MM.1S (cell line): ENCODE measurements around the gene FARS2.

Experiments used
- DNase-seq: peaks from one replicate; pipeline ENCODE4 v3.0.0-alpha.2; 2015
- H2AFZ ChIP-seq: fragments of 300-600 bp; sonication (generic); 2 replicates; pipeline ENCODE4 v1.6.0; 2016; ENCODE audit warnings: antibody characterized with exemption, low read length
- H3F3A ChIP-seq: fragments of 300-600 bp; sonication (generic); 2 replicates; pipeline ENCODE4 v1.6.1; 2016; ENCODE audit warnings: mild to moderate bottlenecking, antibody characterized with exemption, low read length, moderate library complexity, mixed read lengths; ENCODE audit not compliant: insufficient read depth
- H3K27ac ChIP-seq: fragments of 300-600 bp; sonication (generic); 2 replicates; pipeline ENCODE4 v1.5.1; 2016; ENCODE audit warnings: mild to moderate bottlenecking, low read length
- H3K27me3 ChIP-seq: fragments of 300-600 bp; sonication (generic); replicated peaks from 2 replicates; pipeline ENCODE4 v1.6.0; 2016; ENCODE audit warnings: low read length; ENCODE audit not compliant: insufficient read depth
- H3K36me3 ChIP-seq: fragments of 300-600 bp; sonication (generic); replicated peaks from 2 replicates; pipeline ENCODE4 v1.6.1; 2016; ENCODE audit warnings: mild to moderate bottlenecking, low read length, mixed read lengths; ENCODE audit not compliant: insufficient read depth
- H3K4me1 ChIP-seq: fragments of 300-600 bp; sonication (generic); 2 replicates; pipeline ENCODE4 v1.6.1; 2016; ENCODE audit warnings: low read length, mixed read lengths
- H3K4me2 ChIP-seq: fragments of 300-600 bp; sonication (generic); 2 replicates; pipeline ENCODE4 v1.6.0; 2016; ENCODE audit warnings: low read depth, low read length
- H3K4me3 ChIP-seq: fragments of 300-600 bp; sonication (generic); 2 replicates; pipeline ENCODE4 v1.5.1; 2016; ENCODE audit warnings: low read length, mixed read lengths
- H3K79me2 ChIP-seq: fragments of 300-600 bp; sonication (generic); 2 replicates; pipeline ENCODE4 v1.6.1; 2016; ENCODE audit warnings: mixed run types, low read length, mixed read lengths
- H3K9ac ChIP-seq: fragments of 300-600 bp; sonication (generic); 2 replicates; pipeline ENCODE4 v1.6.1; 2016; ENCODE audit warnings: low read length, mixed read lengths
- H3K9me2 ChIP-seq: fragments of 300-600 bp; sonication (generic); replicated peaks from 2 replicates; pipeline ENCODE4 v1.6.1; 2016; ENCODE audit warnings: mild to moderate bottlenecking, low read length, mixed read lengths; ENCODE audit not compliant: insufficient read depth
- H3K9me3 ChIP-seq: fragments of 300-600 bp; sonication (generic); replicated peaks from 2 replicates; pipeline ENCODE4 v1.6.1; 2016; ENCODE audit warnings: mild to moderate bottlenecking, low read length, mixed read lengths; ENCODE audit not compliant: insufficient read depth
- H4K20me1 ChIP-seq: fragments of 300-600 bp; sonication (generic); 2 replicates; pipeline ENCODE4 v1.6.1; 2016; ENCODE audit warnings: mild to moderate bottlenecking, low read length, moderate library complexity, mixed read lengths; ENCODE audit not compliant: insufficient read depth
- EZH2 ChIP-seq: fragments of 300-600 bp; sonication (generic); optimal IDR thresholded peaks from 2 replicates; pipeline ENCODE3; 2017; ENCODE audit warnings: low read depth, mild to moderate bottlenecking, antibody characterized with exemption, low read length, mixed read lengths
- EZH2phosphoT487 ChIP-seq: fragments of 300-600 bp; sonication (generic); IDR thresholded peaks from 2 replicates; pipeline ENCODE4 v1.6.1; 2018; ENCODE audit warnings: antibody characterized with exemption, low read length
- TF ChIP-seq, protein P1 (sequence below): fragments of 300-600 bp; sonication (generic); IDR thresholded peaks from 2 replicates; pipeline ENCODE4 v1.5.1; 2016; ENCODE audit warnings: antibody characterized with exemption, low read length, mixed read lengths

The FARS2 gene

DNA sequence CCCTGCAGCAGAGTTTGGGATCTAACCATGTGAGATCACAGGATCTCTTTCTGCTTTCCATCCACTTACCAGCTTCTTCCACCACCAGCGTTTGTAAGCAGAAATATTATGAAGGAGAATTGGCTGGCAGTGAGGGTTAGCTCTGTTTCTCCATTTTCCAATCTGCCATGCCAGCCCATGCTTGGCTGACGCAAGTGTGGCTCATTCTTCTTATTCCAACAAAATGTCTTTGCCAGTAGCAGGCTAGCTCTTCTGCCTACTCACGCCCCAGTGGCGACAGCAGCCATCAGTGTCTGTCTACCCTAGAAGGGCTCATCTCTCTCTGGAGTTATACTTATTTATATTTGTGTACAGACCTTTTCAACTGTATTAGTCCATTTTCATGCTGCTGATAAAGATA is 286.2 kb downstream of the FARS2 start:
- Histone ChIP-seq H2AFZ (no peak overlapping the region), H3K79me2 (no peaks in the 10 kb centered on the region), H3K4me1 (no peaks in the 10 kb centered on the region), H3K4me3 (no peak overlapping the region), H3K36me3 (no peaks in the 10 kb centered on the region), H3K27ac (no peak overlapping the region), H3K9ac (no peak overlapping the region), H3K9me2 (no peaks in the 10 kb centered on the region), H3K27me3 (no peaks in the 10 kb centered on the region), H3K9me3 (no peaks in the 10 kb centered on the region), H3F3A (no peaks in the 10 kb centered on the region), H4K20me1 (no peaks in the 10 kb centered on the region), H3K4me2 (no peak overlapping the region)
- DNase-seq = no peak
- TF ChIP-seq EZH2phosphoT487 (no peak), EZH2 (no peak)
- TF ChIP-seq, protein P1, sequence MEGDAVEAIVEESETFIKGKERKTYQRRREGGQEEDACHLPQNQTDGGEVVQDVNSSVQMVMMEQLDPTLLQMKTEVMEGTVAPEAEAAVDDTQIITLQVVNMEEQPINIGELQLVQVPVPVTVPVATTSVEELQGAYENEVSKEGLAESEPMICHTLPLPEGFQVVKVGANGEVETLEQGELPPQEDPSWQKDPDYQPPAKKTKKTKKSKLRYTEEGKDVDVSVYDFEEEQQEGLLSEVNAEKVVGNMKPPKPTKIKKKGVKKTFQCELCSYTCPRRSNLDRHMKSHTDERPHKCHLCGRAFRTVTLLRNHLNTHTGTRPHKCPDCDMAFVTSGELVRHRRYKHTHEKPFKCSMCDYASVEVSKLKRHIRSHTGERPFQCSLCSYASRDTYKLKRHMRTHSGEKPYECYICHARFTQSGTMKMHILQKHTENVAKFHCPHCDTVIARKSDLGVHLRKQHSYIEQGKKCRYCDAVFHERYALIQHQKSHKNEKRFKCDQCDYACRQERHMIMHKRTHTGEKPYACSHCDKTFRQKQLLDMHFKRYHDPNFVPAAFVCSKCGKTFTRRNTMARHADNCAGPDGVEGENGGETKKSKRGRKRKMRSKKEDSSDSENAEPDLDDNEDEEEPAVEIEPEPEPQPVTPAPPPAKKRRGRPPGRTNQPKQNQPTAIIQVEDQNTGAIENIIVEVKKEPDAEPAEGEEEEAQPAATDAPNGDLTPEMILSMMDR = no peak

DNA sequence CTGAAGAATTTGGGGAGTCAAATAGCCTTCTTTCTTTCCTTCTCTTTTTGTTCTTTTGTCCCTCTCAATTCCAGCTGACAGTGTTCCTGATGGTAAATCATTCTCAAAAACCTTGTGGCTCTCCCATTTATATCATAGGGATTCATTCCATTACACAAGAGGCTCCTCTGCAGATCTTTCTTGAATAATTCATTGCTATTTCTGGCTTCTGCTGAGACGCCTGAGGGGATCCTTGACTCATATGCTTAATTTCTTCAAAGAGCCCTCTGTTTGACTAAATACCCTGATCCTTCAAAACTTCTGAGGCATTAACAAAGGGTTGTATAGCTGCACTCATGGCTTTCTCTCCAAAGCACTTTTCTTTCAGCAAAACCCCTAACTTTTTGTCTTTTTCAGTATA is 289.3 kb downstream of the FARS2 start:
- H3K4me1 ChIP-seq = no peaks in the 10 kb centered on the region
- no peaks in the 10 kb centered on the region for H3K79me2 ChIP-seq
- H3F3A ChIP-seq = no peaks in the 10 kb centered on the region
- H3K36me3 ChIP-seq = no peaks in the 10 kb centered on the region
- H4K20me1 ChIP-seq = no peaks in the 10 kb centered on the region
- H3K4me2 ChIP-seq = no peak overlapping the region
- no peak overlapping the region for H3K27ac ChIP-seq
- TF ChIP-seq EZH2phosphoT487 (no peak), EZH2 (no peak)
- TF ChIP-seq, protein P1 = no peak
- H3K9ac ChIP-seq = no peak overlapping the region
- H3K9me3 ChIP-seq = no peaks in the 10 kb centered on the region
- no peak overlapping the region for H2AFZ ChIP-seq
- no peak for DNase-seq
- no peaks in the 10 kb centered on the region for H3K9me2 ChIP-seq
- no peak overlapping the region for H3K4me3 ChIP-seq
- H3K27me3 ChIP-seq = no peaks in the 10 kb centered on the region

DNA sequence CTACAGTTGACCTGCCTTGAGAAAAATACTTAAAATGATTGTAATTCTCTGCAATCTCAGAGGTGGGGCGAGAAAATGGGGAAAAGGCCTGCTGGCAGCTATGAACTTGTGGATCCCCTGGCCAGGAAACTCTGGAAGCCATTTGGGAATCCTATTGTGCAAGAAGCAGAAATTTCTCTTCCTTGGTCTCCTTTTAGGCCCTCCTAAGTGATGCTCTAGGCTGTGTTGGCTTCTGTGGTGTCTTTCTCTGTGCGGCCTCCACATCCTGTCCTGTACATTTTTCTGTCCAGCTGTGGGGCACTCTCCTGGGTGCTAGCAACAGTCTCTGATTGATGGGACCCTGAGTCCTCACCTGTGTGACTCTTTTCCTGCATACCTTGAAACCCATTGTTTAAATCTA is 290.9 kb downstream of the FARS2 start:
- no peaks in the 10 kb centered on the region for H3K4me1 ChIP-seq
- no peak overlapping the region for H3K27ac ChIP-seq

More for the DNA sequence above, 290.9 kb downstream of the FARS2 start:
- Histone ChIP-seq H3K9me2 (no peaks in the 10 kb centered on the region), H3K9ac (no peak overlapping the region), H2AFZ (no peak overlapping the region), H3K4me2 (no peak overlapping the region), H3K27me3 (no peaks in the 10 kb centered on the region), H3K4me3 (no peak overlapping the region), H3F3A (no peaks in the 10 kb centered on the region), H3K79me2 (no peaks in the 10 kb centered on the region), H3K9me3 (no peaks in the 10 kb centered on the region), H4K20me1 (no peaks in the 10 kb centered on the region), H3K36me3 (no peaks in the 10 kb centered on the region)
- no peak for DNase-seq
- TF ChIP-seq, protein P1 = no peak
- TF ChIP-seq EZH2phosphoT487 = no peak
- no peak for TF ChIP-seq EZH2
